ENCODE measurements around the gene C10orf53.
"Not testable (repeated sequence)": the region's sequence is repeated elsewhere in the genome, so short reads cannot be mapped to it uniquely, and the experiment has no call there.

Gene C10orf53

GRCh38 chr10:49688261-49688846 lies 8.9 kb downstream of the C10orf53 start:
- no peak for DNase-seq (ENCODE audit: low spot score)

- no peak for DNase-seq (ENCODE audit: low spot score)
Measured at GRCh38 chr10:49688920-49689319, 9.5 kb downstream of the C10orf53 start.

- no peak for DNase-seq (ENCODE audit: low spot score)
Measured at GRCh38 chr10:49689882-49690510, 10.5 kb downstream of the C10orf53 start.

GRCh38 chr10:49690698-49691356 lies 11.4 kb downstream of the C10orf53 start:
- DNase-seq (ENCODE audit: low spot score): no peak

- no peak for DNase-seq (ENCODE audit: low spot score)
Measured at GRCh38 chr10:49691588-49691987, 12.1 kb downstream of the C10orf53 start.

GRCh38 chr10:49694466-49694865 lies 15.0 kb downstream of the C10orf53 start:
- no peak for DNase-seq (ENCODE audit: low spot score)

GRCh38 chr10:49696311-49696710 lies 16.9 kb downstream of the C10orf53 start:
- no peak for DNase-seq (ENCODE audit: low spot score)

GRCh38 chr10:49698679-49699078 lies 19.2 kb downstream of the C10orf53 start:
- no peak for DNase-seq (ENCODE audit: low spot score)

GRCh38 chr10:49700211-49700610 lies 20.8 kb downstream of the C10orf53 start:
- no peak for DNase-seq (ENCODE audit: low spot score)

GRCh38 chr10:49700997-49701396 lies 21.5 kb downstream of the C10orf53 start:
- no peak for DNase-seq (ENCODE audit: low spot score)

GRCh38 chr10:49707585-49707984 lies 28.1 kb downstream of the C10orf53 start:
- no peak for DNase-seq (ENCODE audit: low spot score)

- DNase-seq (ENCODE audit: low spot score): no peak
Measured at GRCh38 chr10:49709934-49710333, 30.5 kb downstream of the C10orf53 start.

GRCh38 chr10:49710966-49711365 lies 31.5 kb downstream of the C10orf53 start:
- DNase-seq (ENCODE audit: low spot score): no peak

- DNase-seq (ENCODE audit: low spot score): no peak
Measured at GRCh38 chr10:49711481-49711880, 32.0 kb downstream of the C10orf53 start.

- no peak for DNase-seq (ENCODE audit: low spot score)
Measured at GRCh38 chr10:49713266-49713665, 33.8 kb downstream of the C10orf53 start.

GRCh38 chr10:49715157-49715556 lies 35.7 kb downstream of the C10orf53 start:
- not testable (repeated sequence) for DNase-seq (ENCODE audit: low spot score)

- no peak for DNase-seq (ENCODE audit: low spot score)
Measured at GRCh38 chr10:49726593-49726992, 47.1 kb downstream of the C10orf53 start.

- no peak for DNase-seq (ENCODE audit: low spot score)
Measured at GRCh38 chr10:49733866-49734265, 54.4 kb downstream of the C10orf53 start.

- DNase-seq (ENCODE audit: low spot score): peak; percentile 82
Measured at GRCh38 chr10:49734676-49735075, 55.2 kb downstream of the C10orf53 start.

GRCh38 chr10:49735161-49735560 lies 55.7 kb downstream of the C10orf53 start:
- no peak for DNase-seq (ENCODE audit: low spot score)

- DNase-seq (ENCODE audit: low spot score): no peak
Measured at GRCh38 chr10:49735848-49736563, 56.6 kb downstream of the C10orf53 start.

- DNase-seq (ENCODE audit: low spot score): no peak
Measured at GRCh38 chr10:49736564-49737113, 57.2 kb downstream of the C10orf53 start.

All from LoVo (cell line).